Measurements from ENCODE around the gene NTSR2. TPM values are rescaled to one million over a fixed set of nuclear protein-coding genes. Genes with fewer than 3 reads are reported as not detected.

NTSR2 gene
- total and polyA plus RNA-seq, 2 experiments from 2014 or later: 0.10 TPM; not detected in 1

- no peaks in the 10 kb centered on the region; the same call in 1 of the 2 replicates for H4K20me1 ChIP-seq (replicated peaks; ENCODE audit: insufficient read depth)
- TF ChIP-seq CREB1 (CRISPR knock-in tag; IDR thresholded peaks at IDR 0.05; ENCODE audit: low read depth) (no peak), POLR2AphosphoS5 (IDR thresholded peaks at IDR 0.05; ENCODE audit: low read depth) (no peak), REST (IDR thresholded peaks at IDR 0.05; ENCODE audit: unreplicated experiment) (no peak), EZH2phosphoT487 (IDR thresholded peaks at IDR 0.05; ENCODE audit: unreplicated experiment) (no peak)
- TF ChIP-seq, protein P1, sequence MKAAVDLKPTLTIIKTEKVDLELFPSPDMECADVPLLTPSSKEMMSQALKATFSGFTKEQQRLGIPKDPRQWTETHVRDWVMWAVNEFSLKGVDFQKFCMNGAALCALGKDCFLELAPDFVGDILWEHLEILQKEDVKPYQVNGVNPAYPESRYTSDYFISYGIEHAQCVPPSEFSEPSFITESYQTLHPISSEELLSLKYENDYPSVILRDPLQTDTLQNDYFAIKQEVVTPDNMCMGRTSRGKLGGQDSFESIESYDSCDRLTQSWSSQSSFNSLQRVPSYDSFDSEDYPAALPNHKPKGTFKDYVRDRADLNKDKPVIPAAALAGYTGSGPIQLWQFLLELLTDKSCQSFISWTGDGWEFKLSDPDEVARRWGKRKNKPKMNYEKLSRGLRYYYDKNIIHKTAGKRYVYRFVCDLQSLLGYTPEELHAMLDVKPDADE (IDR thresholded peaks at IDR 0.05): no peak
- H3K4me2 ChIP-seq: no peak overlapping the region
- no peak overlapping the region for H3K27ac ChIP-seq (ENCODE audit: low read depth)
- no peaks in the 10 kb centered on the region for H3F3A ChIP-seq (replicated peaks; ENCODE audit: low read depth)
- H3K4me3 ChIP-seq: no peak overlapping the region
- Mint-ChIP-seq H3K9me3 (no peaks in the 10 kb centered on the region), H3K36me3 (ENCODE audit: low read depth) (no peaks in the 10 kb centered on the region), H3K4me3 (no peak overlapping the region), H3K4me1 (peaks cover 33% of the 10 kb centered on the region), H3K27ac (no peak overlapping the region), H3K27me3 (ENCODE audit: insufficient read depth, low read depth, poor library complexity) (peaks cover 15% of the 10 kb centered on the region)
- peaks cover 13% of the 10 kb centered on the region; the same call in 1 of the 2 replicates for H3K4me1 ChIP-seq (ENCODE audit: insufficient read depth)
- no peaks in the 10 kb centered on the region for H3K79me2 ChIP-seq (replicated peaks; ENCODE audit: insufficient read depth)
- no peak for DNase-seq (ENCODE audit: low spot score)
- no peaks in the 10 kb centered on the region for H3K36me3 ChIP-seq (ENCODE audit: insufficient read depth)
- H3K27me3 ChIP-seq (ENCODE audit: insufficient read depth): peaks cover 13% of the 10 kb centered on the region
- no peak for ATAC-seq
- no peak overlapping the region for H2AFZ ChIP-seq
- H3K9me2 ChIP-seq (ENCODE audit: insufficient read depth): no peaks in the 10 kb centered on the region
Measured at GRCh38 chr2:11674983-11675382, 5.0 kb upstream of the NTSR2 start.

DNA sequence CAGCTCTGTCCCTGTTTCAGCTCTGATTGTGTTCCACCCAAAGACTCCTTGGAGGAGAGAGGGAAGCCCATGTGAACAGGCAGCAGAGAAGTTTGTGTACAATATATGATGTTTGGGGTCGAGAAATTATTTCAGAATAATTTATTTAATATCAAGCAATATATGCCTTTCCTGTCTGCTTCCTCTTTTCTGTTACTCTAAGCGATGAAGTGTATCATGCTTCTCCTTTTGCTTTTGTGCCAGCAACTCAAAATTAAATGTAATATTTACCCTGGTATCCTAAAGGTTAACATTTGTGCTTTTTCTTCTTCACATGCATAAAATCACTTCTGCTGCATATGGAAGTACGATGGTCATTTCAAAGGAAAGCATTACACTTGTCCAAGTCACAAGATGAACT is 2.4 kb upstream of the NTSR2 start:
- peaks cover 3% of the 10 kb centered on the region; the same call in 1 of the 3 replicates for H3K9me3 Mint-ChIP-seq
- H3K27me3 Mint-ChIP-seq (ENCODE audit: insufficient read depth, low read depth, poor library complexity): peaks cover 18% of the 10 kb centered on the region
- no peak overlapping the region for H3K4me3 ChIP-seq
- H3K27ac Mint-ChIP-seq: no peak overlapping the region
- ATAC-seq: no peak
- H3K9me2 ChIP-seq (ENCODE audit: insufficient read depth): no peaks in the 10 kb centered on the region
- peaks cover 5% of the 10 kb centered on the region; the same call in 1 of the 2 replicates for H3K4me1 ChIP-seq (ENCODE audit: insufficient read depth)
- no peak for DNase-seq (ENCODE audit: low spot score)
- H3K4me2 ChIP-seq: no peak overlapping the region
- no peaks in the 10 kb centered on the region for H3K36me3 Mint-ChIP-seq (ENCODE audit: low read depth)
- H2AFZ ChIP-seq: no peak overlapping the region
- H3F3A ChIP-seq (replicated peaks; ENCODE audit: low read depth): no peaks in the 10 kb centered on the region
- H3K4me1 Mint-ChIP-seq: peaks cover 20% of the 10 kb centered on the region
- peaks cover 34% of the 10 kb centered on the region for H3K27me3 ChIP-seq (ENCODE audit: insufficient read depth)
- no peaks in the 10 kb centered on the region; the same call in 1 of the 2 replicates for H4K20me1 ChIP-seq (replicated peaks; ENCODE audit: insufficient read depth)
- H3K27ac ChIP-seq (ENCODE audit: low read depth): no peak overlapping the region
- H3K79me2 ChIP-seq (replicated peaks; ENCODE audit: insufficient read depth): no peaks in the 10 kb centered on the region
- no peaks in the 10 kb centered on the region for H3K36me3 ChIP-seq (ENCODE audit: insufficient read depth)
- H3K4me3 Mint-ChIP-seq: no peak overlapping the region
- TF ChIP-seq ZNF331 (CRISPR knock-in tag; IDR thresholded peaks at IDR 0.05; ENCODE audit: low read depth) (no peak), CREB1 (CRISPR knock-in tag; IDR thresholded peaks at IDR 0.05; ENCODE audit: low read depth) (no peak), STAT1 (IDR thresholded peaks at IDR 0.05; ENCODE audit: unreplicated experiment) (no peak)
- TF ChIP-seq, protein P2, sequence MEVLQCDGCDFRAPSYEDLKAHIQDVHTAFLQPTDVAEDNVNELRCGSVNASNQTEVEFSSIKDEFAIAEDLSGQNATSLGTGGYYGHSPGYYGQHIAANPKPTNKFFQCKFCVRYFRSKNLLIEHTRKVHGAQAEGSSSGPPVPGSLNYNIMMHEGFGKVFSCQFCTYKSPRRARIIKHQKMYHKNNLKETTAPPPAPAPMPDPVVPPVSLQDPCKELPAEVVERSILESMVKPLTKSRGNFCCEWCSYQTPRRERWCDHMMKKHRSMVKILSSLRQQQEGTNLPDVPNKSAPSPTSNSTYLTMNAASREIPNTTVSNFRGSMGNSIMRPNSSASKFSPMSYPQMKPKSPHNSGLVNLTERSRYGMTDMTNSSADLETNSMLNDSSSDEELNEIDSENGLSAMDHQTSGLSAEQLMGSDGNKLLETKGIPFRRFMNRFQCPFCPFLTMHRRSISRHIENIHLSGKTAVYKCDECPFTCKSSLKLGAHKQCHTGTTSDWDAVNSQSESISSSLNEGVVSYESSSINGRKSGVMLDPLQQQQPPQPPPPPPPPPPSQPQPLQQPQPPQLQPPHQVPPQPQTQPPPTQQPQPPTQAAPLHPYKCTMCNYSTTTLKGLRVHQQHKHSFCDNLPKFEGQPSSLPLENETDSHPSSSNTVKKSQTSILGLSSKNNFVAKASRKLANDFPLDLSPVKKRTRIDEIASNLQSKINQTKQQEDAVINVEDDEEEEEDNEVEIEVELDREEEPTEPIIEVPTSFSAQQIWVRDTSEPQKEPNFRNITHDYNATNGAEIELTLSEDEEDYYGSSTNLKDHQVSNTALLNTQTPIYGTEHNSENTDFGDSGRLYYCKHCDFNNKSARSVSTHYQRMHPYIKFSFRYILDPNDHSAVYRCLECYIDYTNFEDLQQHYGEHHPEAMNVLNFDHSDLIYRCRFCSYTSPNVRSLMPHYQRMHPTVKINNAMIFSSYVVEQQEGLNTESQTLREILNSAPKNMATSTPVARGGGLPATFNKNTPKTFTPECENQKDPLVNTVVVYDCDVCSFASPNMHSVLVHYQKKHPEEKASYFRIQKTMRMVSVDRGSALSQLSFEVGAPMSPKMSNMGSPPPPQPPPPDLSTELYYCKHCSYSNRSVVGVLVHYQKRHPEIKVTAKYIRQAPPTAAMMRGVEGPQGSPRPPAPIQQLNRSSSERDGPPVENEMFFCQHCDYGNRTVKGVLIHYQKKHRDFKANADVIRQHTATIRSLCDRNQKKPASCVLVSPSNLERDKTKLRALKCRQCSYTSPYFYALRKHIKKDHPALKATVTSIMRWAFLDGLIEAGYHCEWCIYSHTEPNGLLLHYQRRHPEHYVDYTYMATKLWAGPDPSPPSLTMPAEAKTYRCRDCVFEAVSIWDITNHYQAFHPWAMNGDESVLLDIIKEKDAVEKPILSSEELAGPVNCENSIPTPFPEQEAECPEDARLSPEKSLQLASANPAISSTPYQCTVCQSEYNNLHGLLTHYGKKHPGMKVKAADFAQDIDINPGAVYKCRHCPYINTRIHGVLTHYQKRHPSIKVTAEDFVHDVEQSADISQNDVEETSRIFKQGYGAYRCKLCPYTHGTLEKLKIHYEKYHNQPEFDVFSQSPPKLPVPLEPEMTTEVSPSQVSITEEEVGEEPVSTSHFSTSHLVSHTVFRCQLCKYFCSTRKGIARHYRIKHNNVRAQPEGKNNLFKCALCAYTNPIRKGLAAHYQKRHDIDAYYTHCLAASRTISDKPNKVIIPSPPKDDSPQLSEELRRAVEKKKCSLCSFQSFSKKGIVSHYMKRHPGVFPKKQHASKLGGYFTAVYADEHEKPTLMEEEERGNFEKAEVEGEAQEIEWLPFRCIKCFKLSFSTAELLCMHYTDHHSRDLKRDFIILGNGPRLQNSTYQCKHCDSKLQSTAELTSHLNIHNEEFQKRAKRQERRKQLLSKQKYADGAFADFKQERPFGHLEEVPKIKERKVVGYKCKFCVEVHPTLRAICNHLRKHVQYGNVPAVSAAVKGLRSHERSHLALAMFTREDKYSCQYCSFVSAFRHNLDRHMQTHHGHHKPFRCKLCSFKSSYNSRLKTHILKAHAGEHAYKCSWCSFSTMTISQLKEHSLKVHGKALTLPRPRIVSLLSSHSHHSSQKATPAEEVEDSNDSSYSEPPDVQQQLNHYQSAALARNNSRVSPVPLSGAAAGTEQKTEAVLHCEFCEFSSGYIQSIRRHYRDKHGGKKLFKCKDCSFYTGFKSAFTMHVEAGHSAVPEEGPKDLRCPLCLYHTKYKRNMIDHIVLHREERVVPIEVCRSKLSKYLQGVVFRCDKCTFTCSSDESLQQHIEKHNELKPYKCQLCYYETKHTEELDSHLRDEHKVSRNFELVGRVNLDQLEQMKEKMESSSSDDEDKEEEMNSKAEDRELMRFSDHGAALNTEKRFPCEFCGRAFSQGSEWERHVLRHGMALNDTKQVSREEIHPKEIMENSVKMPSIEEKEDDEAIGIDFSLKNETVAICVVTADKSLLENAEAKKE (CRISPR knock-in tag; IDR thresholded peaks at IDR 0.05): no peak
- TF ChIP-seq, protein P3, sequence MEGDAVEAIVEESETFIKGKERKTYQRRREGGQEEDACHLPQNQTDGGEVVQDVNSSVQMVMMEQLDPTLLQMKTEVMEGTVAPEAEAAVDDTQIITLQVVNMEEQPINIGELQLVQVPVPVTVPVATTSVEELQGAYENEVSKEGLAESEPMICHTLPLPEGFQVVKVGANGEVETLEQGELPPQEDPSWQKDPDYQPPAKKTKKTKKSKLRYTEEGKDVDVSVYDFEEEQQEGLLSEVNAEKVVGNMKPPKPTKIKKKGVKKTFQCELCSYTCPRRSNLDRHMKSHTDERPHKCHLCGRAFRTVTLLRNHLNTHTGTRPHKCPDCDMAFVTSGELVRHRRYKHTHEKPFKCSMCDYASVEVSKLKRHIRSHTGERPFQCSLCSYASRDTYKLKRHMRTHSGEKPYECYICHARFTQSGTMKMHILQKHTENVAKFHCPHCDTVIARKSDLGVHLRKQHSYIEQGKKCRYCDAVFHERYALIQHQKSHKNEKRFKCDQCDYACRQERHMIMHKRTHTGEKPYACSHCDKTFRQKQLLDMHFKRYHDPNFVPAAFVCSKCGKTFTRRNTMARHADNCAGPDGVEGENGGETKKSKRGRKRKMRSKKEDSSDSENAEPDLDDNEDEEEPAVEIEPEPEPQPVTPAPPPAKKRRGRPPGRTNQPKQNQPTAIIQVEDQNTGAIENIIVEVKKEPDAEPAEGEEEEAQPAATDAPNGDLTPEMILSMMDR (conservative IDR thresholded peaks at IDR 0.05; ENCODE audit: low read depth in 2 of 2): no peak
